A673 (cell line): Measurements from ENCODE around the gene HILPDA.

Experiments used
- EZH2 ChIP-seq: fragments of 200-600 bp; sonication (generic); IDR thresholded peaks from 2 replicates; pipeline ENCODE4 v1.6.1; 2017; ENCODE audit warnings: borderline replicate concordance, low read depth, mild to moderate bottlenecking, mixed read lengths, antibody characterized with exemption, low read length; ENCODE audit not compliant: poor library complexity, severe bottlenecking
- TF ChIP-seq, protein P1 (sequence below): fragments of 300-800, 200-600 bp; sonication (generic); conservative IDR thresholded peaks from 2 replicates; pipeline ENCODE4 v1.5.1; 2017; ENCODE audit warnings: low read depth, mild to moderate bottlenecking, antibody characterized with exemption, low read length, moderate library complexity, mixed read lengths

DNA sequence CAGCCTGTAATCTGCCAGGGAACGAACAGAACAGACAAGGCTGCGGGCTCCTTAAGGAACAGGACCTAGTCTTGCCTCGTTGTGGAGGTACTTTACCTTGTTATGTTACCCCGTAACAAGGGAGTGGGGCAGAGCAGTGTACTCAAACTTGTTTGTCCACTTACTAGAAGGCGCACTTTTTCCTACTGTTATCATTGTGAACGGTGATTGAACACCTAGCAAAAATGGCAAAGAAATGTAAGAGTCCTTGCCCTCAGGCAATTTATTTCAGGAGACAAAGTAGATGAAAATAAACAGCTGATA, 45.3 kb upstream of the HILPDA start:
- TF ChIP-seq, protein P1, sequence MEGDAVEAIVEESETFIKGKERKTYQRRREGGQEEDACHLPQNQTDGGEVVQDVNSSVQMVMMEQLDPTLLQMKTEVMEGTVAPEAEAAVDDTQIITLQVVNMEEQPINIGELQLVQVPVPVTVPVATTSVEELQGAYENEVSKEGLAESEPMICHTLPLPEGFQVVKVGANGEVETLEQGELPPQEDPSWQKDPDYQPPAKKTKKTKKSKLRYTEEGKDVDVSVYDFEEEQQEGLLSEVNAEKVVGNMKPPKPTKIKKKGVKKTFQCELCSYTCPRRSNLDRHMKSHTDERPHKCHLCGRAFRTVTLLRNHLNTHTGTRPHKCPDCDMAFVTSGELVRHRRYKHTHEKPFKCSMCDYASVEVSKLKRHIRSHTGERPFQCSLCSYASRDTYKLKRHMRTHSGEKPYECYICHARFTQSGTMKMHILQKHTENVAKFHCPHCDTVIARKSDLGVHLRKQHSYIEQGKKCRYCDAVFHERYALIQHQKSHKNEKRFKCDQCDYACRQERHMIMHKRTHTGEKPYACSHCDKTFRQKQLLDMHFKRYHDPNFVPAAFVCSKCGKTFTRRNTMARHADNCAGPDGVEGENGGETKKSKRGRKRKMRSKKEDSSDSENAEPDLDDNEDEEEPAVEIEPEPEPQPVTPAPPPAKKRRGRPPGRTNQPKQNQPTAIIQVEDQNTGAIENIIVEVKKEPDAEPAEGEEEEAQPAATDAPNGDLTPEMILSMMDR, result no peak
- no peak for TF ChIP-seq EZH2
